ENCODE measurements around the gene SMOC2.

DNA sequence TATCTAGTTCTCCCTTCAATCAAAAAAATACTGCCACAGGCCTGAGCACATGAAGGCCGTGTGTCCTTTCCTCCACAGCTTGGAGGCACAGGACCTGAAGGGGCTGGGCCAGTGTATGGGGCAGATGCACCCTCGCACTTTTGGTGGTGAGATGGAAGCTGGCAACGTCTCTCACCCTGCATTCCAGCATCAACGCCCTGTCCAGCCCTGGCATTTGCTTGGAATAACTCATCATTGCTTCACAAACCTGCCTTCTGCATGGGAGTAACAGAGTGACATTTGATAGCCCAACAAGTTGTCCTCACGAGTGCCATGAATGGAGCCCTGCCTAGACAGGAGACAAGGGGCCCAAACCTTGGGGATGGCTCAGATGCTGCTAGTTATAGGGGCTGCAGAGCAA lies 257.9 kb downstream of the SMOC2 start:
- no peak for TF ChIP-seq POLR2A (IDR thresholded peaks at IDR 0.05)
- TF ChIP-seq, protein P1, sequence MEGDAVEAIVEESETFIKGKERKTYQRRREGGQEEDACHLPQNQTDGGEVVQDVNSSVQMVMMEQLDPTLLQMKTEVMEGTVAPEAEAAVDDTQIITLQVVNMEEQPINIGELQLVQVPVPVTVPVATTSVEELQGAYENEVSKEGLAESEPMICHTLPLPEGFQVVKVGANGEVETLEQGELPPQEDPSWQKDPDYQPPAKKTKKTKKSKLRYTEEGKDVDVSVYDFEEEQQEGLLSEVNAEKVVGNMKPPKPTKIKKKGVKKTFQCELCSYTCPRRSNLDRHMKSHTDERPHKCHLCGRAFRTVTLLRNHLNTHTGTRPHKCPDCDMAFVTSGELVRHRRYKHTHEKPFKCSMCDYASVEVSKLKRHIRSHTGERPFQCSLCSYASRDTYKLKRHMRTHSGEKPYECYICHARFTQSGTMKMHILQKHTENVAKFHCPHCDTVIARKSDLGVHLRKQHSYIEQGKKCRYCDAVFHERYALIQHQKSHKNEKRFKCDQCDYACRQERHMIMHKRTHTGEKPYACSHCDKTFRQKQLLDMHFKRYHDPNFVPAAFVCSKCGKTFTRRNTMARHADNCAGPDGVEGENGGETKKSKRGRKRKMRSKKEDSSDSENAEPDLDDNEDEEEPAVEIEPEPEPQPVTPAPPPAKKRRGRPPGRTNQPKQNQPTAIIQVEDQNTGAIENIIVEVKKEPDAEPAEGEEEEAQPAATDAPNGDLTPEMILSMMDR (IDR thresholded peaks at IDR 0.05) = no peak
- no peak for TF ChIP-seq POLR2AphosphoS5 (IDR thresholded peaks at IDR 0.05)

All from prostate gland (tissue), 2 donors.